HL-60 (cell line): Measurements from ENCODE around the gene GFOD1.

Experiments used
- GABPA ChIP-seq: IDR thresholded peaks from 2 replicates; pipeline ENCODE4 v1.6.1; 2012; ENCODE audit warnings: low read depth
- POLR2AphosphoS5 ChIP-seq: IDR thresholded peaks from 2 replicates; pipeline ENCODE4 v1.6.1; 2012; ENCODE audit warnings: low read depth
- TF ChIP-seq, protein P1 (sequence below): IDR thresholded peaks from one replicate; pipeline ENCODE4 v1.5.1; 2011; ENCODE audit warnings: low read length, control low read depth, inconsistent platforms; ENCODE audit not compliant: insufficient read depth
- TF ChIP-seq, protein P2 (sequence below): IDR thresholded peaks from 2 replicates; pipeline ENCODE4 v1.6.1; 2012; ENCODE audit warnings: low read depth; ENCODE audit not compliant: insufficient replicate concordance

DNA sequence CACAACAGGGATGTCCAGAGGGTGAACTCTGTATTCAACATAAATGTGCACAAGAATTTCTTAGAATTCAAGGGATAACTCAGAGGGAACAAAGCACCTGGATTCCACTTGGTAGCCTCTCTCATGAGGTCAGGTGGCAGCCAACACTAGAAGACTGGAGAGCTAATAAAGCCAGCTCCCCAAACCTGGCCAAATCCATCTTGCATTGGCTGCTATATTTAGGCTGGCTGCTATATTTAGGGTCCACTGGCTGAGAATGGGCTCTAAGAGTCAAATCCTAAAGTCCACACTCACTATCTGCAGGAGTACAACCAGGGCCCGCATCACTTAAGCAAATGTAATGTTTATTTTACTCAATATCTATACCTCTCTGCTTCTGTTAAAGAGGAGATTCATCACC, 179.1 kb downstream of the GFOD1 start:
- TF ChIP-seq, protein P1, sequence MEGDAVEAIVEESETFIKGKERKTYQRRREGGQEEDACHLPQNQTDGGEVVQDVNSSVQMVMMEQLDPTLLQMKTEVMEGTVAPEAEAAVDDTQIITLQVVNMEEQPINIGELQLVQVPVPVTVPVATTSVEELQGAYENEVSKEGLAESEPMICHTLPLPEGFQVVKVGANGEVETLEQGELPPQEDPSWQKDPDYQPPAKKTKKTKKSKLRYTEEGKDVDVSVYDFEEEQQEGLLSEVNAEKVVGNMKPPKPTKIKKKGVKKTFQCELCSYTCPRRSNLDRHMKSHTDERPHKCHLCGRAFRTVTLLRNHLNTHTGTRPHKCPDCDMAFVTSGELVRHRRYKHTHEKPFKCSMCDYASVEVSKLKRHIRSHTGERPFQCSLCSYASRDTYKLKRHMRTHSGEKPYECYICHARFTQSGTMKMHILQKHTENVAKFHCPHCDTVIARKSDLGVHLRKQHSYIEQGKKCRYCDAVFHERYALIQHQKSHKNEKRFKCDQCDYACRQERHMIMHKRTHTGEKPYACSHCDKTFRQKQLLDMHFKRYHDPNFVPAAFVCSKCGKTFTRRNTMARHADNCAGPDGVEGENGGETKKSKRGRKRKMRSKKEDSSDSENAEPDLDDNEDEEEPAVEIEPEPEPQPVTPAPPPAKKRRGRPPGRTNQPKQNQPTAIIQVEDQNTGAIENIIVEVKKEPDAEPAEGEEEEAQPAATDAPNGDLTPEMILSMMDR, result no peak
- TF ChIP-seq GABPA, result no peak
- TF ChIP-seq, protein P2, sequence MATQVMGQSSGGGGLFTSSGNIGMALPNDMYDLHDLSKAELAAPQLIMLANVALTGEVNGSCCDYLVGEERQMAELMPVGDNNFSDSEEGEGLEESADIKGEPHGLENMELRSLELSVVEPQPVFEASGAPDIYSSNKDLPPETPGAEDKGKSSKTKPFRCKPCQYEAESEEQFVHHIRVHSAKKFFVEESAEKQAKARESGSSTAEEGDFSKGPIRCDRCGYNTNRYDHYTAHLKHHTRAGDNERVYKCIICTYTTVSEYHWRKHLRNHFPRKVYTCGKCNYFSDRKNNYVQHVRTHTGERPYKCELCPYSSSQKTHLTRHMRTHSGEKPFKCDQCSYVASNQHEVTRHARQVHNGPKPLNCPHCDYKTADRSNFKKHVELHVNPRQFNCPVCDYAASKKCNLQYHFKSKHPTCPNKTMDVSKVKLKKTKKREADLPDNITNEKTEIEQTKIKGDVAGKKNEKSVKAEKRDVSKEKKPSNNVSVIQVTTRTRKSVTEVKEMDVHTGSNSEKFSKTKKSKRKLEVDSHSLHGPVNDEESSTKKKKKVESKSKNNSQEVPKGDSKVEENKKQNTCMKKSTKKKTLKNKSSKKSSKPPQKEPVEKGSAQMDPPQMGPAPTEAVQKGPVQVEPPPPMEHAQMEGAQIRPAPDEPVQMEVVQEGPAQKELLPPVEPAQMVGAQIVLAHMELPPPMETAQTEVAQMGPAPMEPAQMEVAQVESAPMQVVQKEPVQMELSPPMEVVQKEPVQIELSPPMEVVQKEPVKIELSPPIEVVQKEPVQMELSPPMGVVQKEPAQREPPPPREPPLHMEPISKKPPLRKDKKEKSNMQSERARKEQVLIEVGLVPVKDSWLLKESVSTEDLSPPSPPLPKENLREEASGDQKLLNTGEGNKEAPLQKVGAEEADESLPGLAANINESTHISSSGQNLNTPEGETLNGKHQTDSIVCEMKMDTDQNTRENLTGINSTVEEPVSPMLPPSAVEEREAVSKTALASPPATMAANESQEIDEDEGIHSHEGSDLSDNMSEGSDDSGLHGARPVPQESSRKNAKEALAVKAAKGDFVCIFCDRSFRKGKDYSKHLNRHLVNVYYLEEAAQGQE, result no peak
- no peak for TF ChIP-seq POLR2AphosphoS5
